M059J (cell line): Measurements from ENCODE around the gene CYP4V2. TPM values are rescaled to one million over a fixed set of nuclear protein-coding genes. Genes with fewer than 3 reads are reported as not detected.

Experiments
- DNase-seq: peaks from one replicate; pipeline ENCODE4 v3.0.0-alpha.2; 2012; ENCODE audit warnings: low read depth
- total RNA-seq: library from RNA; depleted of rRNA; stranded (reverse); fragments of >200 nt; shearing (Covaris generic); gene quantifications from 2 replicates; pipeline ENCODE4 v1.2.3, GENCODE V29; 2014; rRNA removed

CYP4V2 gene
- total RNA-seq: 0.34 and 1.5 TPM in 2 replicates

DNA sequence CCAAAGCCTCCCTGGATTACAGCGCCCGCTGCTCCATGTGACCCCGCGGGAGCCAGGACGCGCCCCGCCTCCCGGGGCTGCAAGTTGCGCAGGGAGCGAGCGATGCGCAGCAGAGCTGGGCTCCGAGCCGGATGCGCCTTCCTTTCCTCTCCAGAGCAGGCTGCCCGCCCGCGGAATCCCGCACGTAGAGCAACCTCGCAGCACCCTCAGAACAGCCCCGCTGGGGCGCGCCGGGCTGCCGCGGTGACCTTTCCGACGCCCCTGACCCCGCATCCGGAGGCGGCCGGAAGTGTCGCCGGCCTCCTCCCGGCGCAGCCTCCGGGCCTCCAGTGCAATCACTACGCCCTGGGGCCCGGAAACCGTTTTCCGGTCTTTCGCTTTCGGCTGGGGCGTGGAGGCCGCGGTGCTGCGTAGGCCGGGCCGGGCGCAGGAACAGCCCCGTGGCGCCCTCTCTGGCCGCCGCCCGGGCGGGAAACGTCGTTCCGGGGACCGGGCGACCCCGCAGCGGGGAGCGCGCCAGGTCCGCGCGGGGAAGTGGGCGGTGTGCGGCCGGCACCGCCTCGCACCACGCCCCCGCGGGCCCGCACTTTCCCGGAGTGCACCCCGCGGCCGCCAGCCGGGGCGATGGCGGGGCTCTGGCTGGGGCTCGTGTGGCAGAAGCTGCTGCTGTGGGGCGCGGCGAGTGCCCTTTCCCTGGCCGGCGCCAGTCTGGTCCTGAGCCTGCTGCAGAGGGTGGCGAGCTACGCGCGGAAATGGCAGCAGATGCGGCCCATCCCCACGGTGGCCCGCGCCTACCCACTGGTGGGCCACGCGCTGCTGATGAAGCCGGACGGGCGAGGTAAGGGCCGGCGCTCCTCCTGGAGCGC lies at the start of gene CYP4V2:
TSS of gene CYP4V2 (plus strand) at position 368 of the 866 bp plus-strand sequence. CDS start at position 625, 257 bp downstream.
- peak; percentile 67 for DNase-seq

DNA sequence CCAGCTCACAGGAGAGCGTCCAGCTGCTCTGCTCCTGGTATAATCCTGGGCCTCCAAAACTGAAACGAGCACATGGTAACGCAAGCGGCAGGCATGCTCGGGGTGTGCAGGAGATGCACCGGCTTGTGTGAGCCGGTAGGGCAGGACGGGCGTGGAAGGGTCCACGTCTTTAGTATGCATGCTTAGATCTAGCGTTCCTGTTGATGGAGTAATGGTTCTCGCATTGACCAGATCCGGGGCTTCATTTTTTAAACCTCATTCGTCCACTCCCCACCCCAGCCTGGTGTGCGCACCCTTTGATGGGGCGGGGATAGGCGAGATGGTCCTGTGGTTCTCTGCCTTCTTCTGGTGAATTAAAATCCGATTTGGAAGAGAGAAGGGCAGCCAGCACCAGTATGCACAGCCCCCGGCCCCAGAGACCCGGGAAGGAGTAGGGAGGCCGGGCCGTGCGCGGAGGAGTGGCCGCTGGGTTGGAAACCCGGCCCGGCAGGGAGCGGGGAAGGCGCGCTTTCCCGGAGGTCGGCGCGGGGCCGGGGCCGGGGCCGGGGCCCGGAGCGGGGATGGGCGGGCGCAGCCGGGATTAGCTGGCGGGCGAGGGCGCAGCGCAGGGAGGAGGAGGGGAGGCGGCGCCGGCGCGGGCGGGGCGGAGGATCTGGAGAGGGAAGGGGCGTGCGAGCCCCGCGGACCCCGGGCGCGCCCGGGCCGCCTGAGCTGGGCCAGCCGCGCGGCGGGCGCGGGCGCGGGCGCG lies 47.0 kb upstream of the CYP4V2 start:
- no peak for DNase-seq

DNA sequence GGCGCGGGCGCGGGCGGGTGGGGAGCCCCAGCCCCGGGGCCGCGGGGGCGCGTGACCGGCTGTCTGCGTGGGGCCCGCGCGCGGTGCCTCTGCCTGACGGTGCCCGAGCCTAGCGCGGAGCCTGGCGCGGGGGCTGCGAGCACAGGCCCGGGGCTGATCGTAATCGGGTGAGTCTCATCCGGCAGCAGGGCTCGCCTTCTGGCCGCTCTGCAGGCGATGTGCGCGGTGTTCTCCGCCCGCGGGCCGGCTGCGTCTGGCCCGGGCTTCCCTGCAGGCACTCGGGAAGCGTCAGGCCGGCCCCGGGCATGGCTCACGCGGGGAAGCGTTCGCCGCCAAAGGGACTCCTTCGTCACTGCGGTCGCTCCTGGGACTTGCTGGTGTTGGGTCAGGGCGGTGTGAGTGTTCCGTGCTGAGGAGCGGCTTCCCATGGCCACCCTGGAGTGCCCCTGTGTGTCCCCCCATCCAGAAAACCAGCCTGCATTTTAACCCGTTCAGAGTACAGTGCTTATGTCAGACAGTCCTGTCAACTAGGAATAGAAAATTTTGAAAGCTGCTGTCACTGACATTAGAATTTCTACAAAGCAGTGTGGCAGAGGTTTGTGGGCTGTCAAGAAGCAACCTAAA lies 46.3 kb upstream of the CYP4V2 start:
- peak; percentile 11 for DNase-seq

DNA sequence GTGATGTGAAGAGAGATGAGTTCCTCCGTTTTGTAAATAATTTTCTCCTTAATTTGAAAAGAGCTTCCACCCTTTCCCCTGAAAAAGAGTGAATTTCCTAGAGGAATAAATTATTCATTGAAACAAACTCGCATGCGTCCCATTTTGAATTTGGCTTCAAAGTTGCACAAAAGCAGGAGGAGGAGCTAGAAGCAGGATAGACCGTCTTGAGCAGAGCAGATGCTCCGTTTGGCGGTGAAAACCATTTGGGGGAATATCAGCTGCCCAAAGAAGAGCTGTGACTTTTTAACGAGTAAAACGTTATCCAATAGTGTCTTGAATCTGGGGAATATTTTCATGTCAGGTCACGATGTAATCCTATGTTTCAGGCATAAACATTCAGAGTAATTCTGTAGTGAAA lies 44.9 kb upstream of the CYP4V2 start:
- no peak for DNase-seq

DNA sequence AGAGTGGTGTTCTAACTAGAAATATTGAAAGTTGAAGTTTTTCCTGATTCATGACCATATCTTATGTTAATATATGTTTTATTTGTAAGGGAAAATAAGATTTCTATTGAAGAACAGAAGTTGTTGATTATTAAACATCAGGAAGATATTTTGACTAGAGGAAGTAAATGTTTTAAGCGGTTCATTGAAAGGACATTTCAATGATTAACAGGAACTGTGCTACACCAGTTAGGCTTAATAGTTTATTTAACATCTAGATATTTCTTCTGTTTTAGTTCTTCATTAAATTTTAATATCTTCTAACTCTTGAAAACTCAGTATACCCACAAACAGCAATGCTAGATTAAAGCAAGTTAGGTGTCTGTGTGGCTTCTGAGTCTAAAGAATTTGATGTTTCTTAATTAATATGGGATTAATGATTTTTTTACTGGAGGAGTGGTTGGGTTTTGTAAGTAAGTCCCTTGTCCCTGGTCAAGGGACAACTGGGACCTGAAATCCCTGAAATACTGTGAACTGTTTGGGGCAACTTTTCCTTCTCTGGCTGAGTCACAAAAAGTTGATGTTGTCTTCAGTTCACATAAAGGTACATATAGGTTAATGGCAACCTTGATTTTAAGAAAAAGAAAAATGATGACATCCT lies 42.9 kb upstream of the CYP4V2 start:
- DNase-seq: no peak

DNA sequence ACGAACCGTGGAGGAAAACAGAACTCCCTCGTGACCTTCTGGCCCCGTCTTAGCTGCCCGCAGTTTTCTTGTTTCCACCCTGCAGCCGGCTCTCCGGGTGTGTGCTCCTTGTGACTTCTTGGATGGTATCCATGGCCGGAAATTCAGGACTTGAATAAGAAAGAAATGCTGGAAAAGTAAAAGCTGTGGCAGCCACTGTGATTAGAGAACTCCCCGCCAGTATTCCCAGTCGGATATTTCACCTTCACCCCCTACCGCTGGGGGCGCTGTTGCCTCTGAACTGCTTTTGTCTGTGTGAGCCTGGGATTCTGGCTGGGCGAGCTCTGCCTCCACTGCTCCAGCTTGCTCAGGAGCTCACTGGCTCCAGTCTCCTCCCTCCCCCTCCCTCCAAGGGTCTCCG lies 41.5 kb upstream of the CYP4V2 start:
- DNase-seq: peak; percentile 38

DNA sequence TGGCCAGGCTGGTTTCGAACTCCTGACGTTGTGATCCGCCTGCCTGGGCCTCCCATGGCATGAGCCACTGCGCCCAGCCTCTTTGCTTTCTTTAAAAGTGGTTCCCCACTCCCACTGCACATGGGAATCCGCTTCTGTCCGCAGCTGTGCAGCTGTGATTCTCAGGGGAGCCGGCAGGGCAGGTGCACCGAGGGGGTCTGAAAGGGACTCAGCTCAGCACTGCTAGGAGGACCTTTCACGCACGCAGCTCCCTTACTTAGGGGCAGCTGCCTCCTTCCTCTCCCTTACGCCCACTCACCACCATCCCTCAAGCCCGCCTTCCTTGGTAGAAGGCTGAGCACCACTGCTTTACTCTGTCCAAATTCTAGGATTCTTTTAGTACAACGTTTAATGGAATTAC lies 40.4 kb upstream of the CYP4V2 start:
- no peak for DNase-seq

DNA sequence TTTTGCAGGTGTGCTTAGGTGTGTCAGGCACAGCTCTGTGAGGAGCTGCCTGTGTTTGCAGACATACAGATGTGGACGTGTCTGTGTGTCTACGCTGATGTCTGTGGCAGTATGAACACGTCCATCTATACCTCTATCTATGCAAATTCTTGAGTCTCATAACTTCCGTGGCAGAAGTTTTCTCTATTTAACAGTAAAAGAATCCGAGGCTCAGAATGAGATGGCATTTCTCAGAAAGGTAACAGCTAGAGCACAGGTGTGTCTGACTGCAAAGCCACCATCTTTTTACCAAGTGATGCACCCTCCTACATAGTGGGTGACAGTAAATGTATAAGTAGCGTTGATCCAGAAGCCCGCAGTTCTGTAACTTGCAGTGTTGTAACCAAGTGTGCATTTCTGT lies 39.9 kb upstream of the CYP4V2 start:
- no peak for DNase-seq

DNA sequence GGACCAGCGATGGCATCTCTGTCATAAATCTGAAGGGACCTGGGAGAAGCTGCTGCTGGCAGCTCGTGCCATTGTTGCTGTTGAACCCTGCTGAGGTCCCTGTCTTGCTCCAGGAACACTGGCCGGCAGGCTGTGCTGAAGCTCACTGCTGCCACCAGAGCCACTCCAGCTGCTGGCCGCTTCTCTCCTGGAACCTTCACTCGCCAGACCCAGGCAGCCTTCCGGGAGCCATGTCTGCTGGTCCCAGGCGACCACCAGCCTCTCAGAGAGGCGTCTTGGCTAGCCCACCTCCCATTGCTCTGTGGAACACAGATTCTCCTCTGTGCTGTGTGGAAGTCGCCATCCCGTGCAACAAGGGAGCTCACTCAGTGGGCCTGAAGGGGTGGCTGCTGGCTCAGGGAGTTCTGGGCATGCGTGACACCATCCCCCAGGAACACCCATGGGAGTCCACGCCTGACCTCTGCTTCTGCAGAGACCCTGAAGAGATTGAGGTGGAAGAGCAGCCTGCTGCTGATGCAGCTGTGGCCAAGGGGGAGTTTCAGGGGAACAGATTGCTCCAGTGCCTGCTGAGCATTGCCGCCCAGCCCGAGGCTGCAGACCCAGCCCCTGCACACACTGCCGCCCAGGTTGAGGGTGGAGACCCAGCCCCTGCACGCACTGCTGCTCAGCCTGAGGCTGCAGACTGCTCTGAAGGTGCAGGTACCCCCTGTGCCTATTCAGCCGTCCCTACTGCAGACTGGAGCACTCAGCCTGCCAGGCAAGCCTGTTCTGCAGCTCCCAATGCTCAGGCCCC lies 33.1 kb upstream of the CYP4V2 start:
- DNase-seq: no peak

DNA sequence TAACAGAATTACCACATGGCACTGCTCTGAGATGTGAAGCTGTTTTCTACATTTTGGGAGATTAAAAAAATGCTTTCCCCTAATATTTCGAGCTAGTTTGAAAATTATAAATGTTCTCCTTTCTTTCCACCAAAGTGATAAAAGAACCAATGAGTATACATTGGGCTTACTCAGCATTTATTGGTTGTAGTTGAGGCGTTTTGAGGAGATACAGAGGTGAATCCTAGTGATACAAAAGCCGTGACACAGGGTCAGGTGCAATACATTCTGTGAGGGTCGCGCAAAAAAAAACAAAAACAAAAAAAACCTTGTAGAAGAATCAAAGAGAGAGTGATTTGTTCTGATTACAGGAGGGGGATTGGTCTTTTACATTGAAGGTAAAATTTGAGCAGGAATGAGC lies 32.4 kb upstream of the CYP4V2 start:
- no peak for DNase-seq

DNA sequence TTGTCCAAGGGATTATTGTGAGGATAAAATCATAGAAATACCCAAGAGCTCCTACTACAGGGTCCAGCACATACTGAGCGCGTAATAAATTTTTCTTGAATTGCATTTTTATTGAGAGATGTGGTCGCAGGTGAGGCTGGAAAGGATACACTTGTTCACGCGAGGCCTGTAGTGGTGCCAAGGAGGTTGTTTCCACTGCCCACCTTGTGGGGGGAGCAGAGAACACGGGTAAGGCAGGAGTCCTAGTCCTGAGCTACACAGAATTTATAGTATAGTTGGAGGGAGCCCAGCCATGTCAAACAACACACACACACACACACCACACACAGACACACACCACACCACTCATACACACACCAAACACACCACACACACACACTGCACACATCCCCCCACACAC lies 31.8 kb upstream of the CYP4V2 start:
- no peak for DNase-seq

DNA sequence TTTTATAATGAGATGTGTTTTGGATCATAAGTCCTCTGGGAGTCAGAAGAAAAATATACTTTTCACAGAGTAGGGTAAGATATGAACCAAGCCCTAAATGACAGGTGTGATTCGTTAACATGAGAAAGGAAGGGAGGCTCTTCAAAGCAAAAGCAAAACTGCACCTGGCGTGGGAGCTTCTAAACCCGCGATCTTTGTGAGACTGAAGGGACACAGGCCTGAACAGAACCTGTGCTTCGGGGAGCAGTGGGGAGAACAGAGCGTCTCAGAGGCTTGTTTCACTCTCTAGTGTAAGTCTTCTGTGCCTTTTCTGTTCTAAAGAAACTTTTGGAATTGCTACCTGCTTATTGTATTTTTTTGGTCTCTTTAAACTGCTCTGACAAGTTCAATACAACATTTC lies 30.2 kb upstream of the CYP4V2 start:
- no peak for DNase-seq

DNA sequence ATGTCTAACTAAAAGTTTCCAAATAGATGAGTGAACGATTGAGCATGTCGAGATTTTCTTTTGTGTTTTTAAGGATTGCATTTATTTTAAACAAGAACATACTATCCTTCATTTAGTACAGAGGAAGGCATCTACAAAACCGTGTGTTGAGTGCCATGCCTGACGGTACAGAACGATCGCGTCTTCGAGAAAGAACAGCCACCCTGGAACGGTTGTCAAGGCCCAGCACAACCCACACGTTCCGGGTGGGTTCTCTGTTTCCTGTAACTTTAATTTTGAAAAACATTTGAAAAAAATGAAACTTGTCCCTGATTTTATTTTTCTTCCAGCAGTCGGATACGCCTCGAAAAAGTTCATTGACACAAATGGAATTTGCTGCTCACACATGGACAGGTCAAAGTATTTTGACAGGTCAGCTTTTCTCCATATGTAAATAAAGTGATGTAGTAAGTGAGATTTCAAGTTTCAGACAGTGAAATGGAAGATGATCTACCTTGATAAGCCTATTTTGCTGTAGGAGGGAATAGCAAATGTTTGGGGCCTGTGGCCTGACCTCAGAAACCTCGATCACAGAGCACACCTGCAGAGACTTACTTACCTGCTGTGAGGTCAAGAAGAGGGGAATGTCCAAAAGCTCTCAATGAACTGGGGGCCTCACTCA lies 24.4 kb upstream of the CYP4V2 start:
- DNase-seq: no peak

DNA sequence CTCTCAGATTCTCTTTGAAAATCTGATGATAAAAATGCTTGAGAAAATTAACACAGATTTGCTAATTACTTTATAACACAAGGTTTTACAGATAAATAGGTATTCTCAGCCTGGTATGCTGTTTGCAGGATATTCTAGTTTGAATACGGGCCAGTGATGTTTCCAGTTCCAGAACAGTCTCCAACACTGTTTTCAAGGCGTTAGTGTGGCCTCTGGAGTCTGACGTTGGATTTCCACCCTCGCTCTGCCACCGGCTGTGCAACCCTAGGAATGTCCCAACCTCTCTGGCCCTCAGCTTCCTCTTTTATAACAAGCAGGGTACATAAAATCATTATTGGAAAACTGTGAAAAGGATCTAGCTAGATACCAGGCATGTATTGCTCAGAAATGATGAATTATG lies 23.8 kb upstream of the CYP4V2 start:
- DNase-seq: no peak

DNA sequence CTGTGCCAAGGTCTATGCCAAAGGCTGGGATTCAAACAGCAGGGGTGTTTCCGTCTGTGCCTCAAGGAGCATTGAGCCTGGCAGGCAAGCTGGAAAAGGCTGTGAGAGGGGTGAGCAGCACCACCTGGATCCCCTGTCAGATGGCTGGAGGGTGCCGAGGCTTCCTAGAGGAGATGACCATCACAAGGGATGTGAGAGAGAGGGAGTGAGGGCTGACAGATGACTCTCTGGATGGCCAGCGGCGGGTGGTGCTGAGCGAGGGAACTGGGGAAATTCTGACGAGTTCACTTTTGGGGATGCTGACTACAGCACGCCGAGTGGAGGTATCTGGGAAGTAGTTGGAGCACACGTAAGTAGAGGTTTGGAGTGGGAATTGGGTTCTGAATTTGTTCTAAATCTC lies 22.6 kb upstream of the CYP4V2 start:
- no peak for DNase-seq

DNA sequence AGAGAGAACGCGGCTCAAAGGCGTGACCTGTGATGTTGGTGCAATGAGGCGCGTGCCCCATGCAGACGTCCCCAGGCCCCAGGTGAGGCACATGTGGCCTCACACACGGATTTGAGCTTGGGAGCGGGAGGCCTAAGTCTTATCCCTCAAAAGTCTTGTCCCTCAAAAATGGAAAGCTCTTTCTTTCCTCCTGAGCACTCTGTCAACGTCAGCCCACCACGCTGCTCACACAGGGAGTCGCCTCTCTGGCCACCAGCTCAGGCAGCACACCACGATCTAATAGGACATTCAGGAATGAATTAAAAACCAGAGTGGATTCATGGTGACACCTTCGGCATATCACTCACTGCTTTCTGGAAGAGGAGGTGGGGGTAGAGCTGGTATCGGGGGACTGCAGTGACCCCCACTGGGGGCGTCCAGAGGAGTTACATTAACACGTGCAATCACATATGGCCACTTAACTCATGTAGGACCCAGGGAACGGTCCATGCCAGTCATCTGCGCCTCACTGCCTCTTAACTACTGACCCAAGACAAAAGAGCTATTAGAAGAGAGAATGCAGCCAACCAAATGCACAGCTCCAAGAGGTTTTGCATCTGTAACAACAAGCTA lies 21.9 kb upstream of the CYP4V2 start:
- DNase-seq: no peak

DNA sequence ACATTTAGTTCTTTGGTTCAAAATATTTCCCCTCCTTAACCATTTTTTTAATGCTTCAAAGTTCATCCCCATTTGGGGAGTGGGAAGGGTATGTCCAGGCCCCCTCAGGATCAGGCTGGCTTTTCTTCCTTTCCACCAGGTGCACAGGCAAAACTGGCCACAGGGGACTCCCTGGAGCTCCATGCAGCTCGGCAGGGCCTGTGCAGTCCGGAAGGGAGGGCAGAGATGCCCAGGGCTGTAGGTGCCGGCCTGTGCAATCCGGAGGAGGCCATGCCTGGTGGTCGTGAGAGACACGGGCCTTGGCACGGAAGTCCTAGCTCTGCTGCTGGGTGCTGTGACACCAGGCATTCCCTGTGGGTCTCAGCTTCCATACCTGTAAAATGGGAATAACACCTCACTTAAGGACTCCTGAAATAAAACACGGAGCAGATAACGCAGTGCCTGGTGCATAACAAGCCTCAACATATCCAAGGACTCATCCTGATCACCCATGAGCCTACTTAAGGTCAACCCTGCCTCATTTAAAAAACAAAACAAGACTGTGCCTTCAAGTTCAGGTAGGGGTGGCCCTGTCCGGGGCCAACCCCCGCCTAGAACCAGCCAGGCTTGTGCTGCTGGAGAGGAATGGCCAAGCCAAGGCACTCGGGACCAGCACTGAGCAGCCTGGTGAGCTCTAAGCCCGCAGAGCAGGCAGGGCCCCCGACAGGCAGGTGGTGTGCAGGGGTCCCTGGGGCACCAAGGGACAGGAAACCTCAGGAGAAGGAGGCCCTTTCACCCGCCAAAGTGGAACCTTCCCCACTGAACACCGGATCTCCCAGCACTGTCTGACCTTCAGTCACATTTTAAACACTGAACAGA lies 21.2 kb upstream of the CYP4V2 start:
- no peak for DNase-seq

DNA sequence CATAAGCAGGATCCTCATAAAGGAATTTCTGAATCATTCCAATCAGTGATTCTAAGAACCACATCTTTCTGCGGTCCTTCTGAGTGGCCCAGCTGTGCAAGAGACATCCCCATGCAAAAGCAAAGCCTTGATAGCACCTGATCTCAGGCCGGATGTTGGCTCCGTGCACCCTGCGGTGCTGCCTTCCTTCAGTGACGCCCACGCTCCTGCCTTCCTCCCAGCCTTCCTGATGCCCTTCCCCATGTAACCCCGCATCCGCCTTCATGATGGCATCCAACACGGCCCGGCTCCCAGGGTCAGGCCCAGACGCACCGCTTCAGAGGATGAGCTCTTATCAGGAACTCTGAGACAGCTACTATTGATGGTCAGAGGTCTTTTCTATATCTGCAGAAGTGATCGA lies 20.4 kb upstream of the CYP4V2 start:
- DNase-seq: no peak

DNA sequence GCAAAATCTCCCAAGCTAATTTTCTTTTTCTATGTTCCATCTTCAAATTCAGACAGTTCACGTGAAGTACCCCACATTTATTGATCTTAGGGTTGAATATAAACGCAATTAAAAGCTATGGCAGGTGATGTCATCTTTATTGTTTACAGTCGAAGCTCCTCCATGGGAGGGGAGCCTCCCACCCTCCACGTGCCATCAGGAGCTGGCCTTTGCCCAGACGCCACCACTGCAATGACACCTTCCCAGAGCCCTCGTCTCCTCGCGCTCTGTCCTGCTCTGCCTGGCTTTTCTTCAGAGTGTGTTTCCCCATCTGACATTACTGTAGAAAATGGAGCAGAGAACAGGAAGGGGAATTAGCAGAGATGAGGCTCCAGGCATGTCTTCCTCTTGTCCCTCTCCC lies 18.8 kb upstream of the CYP4V2 start:
- DNase-seq: no peak
